Chondrocyte (in vitro differentiated cells): ENCODE results near the gene ADAR. TPM values are rescaled to one million over a fixed set of nuclear protein-coding genes. Genes with fewer than 3 reads are reported as not detected.

ENCODE experiments used
- DNase-seq: peaks from one replicate; pipeline ENCODE4 v3.0.0; 2021; ENCODE audit warnings: mixed read lengths, low spot score
- H3K27ac Mint-ChIP-seq: one replicate; pipeline ENCODE4 v1.8.0; 2021; ENCODE audit warnings: mild to moderate bottlenecking, moderate library complexity, mixed read lengths; ENCODE audit not compliant: unreplicated experiment
- H3K27me3 Mint-ChIP-seq: 2 replicates; pipeline ENCODE4 v1.8.0; 2021; ENCODE audit warnings: low read depth, mixed read lengths
- H3K36me3 Mint-ChIP-seq: 2 replicates; pipeline ENCODE4 v1.8.0; 2021; ENCODE audit warnings: low read depth, mixed read lengths
- H3K4me1 Mint-ChIP-seq: 2 replicates; pipeline ENCODE4 v1.8.0; 2021; ENCODE audit warnings: low read depth, mild to moderate bottlenecking, mixed read lengths
- H3K4me3 Mint-ChIP-seq: one replicate; pipeline ENCODE4 v1.8.0; 2021; ENCODE audit warnings: mild to moderate bottlenecking, moderate library complexity, mixed read lengths; ENCODE audit not compliant: unreplicated experiment
- H3K9me3 Mint-ChIP-seq: 2 replicates; pipeline ENCODE4 v1.8.0; 2021; ENCODE audit warnings: low read depth, mixed read lengths
- total RNA-seq: library from RNA; stranded (reverse); gene quantifications from 3 replicates; pipeline ENCODE4 v1.2.1, GENCODE V29; 2021
- TF ChIP-seq, protein P1 (sequence below): fragments of 200-600 bp; sonication (generic); IDR thresholded peaks from 2 replicates; pipeline ENCODE4 v1.5.0; 2021; ENCODE audit warnings: antibody characterized with exemption, mild to moderate bottlenecking, moderate library complexity

ADAR gene
- total RNA-seq, 1 donor from 2014 or later = 125 TPM

DNA sequence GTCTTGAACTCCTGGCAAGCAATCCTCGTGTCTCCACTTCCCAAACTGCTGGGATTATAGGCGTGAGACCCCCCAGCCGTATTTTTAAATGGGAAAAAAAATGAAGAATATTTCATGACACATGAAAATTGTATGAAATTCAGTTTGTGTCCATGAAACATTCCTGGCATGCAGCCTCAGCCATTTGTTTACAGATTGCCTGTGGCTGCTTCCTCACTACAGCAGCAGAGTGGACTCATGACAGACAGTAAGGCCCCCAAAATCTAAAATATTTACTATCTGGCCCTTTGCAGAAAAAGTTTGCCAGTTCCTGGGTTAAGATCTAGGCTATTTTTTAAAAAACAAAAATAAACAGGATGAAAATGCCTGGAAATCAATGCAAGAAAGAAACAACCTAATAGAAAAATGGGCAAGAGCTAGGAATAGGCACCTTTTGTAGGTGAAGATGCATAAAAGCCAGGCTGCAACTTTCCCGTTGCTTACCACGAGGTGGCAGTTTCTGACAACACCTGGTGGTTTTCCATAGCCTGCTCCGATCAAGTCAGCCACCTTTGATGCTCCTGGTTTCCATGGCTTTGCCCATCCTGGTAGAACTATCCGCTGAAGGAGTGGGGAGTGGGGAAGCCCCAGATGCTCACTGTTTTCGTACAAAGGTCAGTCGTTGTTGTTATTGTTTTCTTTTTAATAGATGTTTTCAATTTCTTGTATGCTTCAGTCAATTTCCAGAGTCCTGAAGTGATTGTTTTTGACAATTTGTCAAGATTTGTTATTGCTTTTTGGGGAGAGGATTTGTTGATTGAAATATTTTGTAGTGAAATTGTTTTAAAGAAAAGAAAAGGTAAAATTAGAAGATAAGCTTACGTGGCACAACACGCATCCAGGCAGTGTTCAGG, 73.8 kb downstream of the ADAR start:
- Mint-ChIP-seq H3K4me1 (no peaks in the 10 kb centered on the region), H3K4me3 (no peak overlapping the region), H3K27me3 (peaks cover 30% of the 10 kb centered on the region), H3K36me3 (peaks cover 3% of the 10 kb centered on the region), H3K9me3 (peaks cover 2% of the 10 kb centered on the region), H3K27ac (no peak overlapping the region)
- TF ChIP-seq, protein P1, sequence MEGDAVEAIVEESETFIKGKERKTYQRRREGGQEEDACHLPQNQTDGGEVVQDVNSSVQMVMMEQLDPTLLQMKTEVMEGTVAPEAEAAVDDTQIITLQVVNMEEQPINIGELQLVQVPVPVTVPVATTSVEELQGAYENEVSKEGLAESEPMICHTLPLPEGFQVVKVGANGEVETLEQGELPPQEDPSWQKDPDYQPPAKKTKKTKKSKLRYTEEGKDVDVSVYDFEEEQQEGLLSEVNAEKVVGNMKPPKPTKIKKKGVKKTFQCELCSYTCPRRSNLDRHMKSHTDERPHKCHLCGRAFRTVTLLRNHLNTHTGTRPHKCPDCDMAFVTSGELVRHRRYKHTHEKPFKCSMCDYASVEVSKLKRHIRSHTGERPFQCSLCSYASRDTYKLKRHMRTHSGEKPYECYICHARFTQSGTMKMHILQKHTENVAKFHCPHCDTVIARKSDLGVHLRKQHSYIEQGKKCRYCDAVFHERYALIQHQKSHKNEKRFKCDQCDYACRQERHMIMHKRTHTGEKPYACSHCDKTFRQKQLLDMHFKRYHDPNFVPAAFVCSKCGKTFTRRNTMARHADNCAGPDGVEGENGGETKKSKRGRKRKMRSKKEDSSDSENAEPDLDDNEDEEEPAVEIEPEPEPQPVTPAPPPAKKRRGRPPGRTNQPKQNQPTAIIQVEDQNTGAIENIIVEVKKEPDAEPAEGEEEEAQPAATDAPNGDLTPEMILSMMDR = peak; percentile 74
- no peak for DNase-seq

Other genes starting within 250 kb of the ADAR start
- gene IL6R, start 202.8 kb downstream of the ADAR start, total RNA-seq = 1.1 to 1.4 TPM (median 1.3 TPM) in 3 replicates
- 0.17 TPM in 1 of 3 replicates, not detected in the others for gene TDRD10, start 106.0 kb downstream of the ADAR start, total RNA-seq
- 0.10 to 0.20 TPM in 2 of 3 replicates, not detected in the other for gene SHE, start 105.8 kb downstream of the ADAR start, total RNA-seq
- gene UBE2Q1, start 49.5 kb downstream of the ADAR start, total RNA-seq = 72.2 to 92.6 TPM (median 77.7 TPM) in 3 replicates
- not detected in 3 replicates for gene CHRNB2, start 40.4 kb downstream of the ADAR start, total RNA-seq